ENCODE data around the gene MRPL19.

DNA sequence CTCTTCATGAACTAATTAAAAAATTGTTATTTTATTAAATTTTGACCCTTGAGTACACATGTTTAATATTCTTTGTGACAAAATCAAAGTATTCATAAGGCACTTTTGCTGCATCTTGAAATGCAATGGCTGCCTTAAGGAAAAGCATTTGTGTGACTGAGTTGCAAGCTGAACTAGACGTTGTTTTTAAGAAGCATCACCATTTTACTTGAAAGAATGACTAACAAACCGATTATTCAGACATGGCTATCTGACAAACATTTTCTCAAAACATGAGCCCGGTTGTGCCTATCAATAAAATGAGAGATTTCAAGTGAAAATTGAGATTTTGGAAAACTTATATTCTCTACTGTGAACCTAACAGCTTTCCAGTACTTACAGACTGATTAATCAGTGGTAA lies 61.3 kb downstream of the MRPL19 start:
- no peak for TF ChIP-seq EP300 (IDR thresholded peaks at IDR 0.05)
- TF ChIP-seq, protein P1, sequence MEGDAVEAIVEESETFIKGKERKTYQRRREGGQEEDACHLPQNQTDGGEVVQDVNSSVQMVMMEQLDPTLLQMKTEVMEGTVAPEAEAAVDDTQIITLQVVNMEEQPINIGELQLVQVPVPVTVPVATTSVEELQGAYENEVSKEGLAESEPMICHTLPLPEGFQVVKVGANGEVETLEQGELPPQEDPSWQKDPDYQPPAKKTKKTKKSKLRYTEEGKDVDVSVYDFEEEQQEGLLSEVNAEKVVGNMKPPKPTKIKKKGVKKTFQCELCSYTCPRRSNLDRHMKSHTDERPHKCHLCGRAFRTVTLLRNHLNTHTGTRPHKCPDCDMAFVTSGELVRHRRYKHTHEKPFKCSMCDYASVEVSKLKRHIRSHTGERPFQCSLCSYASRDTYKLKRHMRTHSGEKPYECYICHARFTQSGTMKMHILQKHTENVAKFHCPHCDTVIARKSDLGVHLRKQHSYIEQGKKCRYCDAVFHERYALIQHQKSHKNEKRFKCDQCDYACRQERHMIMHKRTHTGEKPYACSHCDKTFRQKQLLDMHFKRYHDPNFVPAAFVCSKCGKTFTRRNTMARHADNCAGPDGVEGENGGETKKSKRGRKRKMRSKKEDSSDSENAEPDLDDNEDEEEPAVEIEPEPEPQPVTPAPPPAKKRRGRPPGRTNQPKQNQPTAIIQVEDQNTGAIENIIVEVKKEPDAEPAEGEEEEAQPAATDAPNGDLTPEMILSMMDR (IDR thresholded peaks at IDR 0.05), result no peak

Data from ovary (tissue), 3 donors.